GM19372 (cell line): Measurements from ENCODE around the gene SERHL2.

ENCODE experiments used
- ATAC-seq: cut with Tn5 transposase; IDR thresholded peaks from one replicate; pipeline ENCODE4 v1.9.1; 2021; ENCODE audit warnings: mild to moderate bottlenecking, low read depth, moderate library complexity; ENCODE audit not compliant: unreplicated experiment

SERHL2 gene

DNA sequence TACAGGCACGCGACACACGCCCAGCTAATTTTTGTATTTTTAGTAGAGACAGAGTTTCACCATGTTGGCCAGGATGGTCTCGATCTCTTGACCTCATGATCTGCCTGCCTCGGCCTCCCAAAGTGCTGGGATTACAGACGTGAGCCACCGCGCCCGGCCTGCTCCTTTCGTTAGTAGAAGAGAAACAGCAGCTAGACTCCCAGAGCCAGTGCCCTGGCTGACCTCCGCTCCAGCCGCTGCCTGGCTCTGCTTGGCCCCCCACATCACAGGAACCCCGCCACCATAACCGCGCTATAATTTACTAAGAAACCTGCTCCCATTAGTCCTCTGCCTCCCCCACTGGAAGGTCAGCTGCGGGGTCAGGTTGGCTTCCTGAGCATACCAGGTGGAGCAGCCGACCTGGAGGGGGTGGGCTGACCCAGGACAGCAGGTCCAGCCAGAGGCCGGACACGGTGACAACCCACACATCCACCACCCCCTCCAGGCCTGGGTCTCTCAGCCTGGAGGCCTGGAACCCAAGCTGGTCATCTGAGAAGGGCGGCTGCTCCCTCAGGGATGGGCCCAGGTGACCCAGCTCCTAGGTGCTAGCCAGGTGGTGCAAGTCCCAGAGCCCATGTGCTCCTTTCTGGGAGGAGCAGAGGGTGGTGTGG, 68.4 kb downstream of the SERHL2 start:
- ATAC-seq, result no peak

DNA sequence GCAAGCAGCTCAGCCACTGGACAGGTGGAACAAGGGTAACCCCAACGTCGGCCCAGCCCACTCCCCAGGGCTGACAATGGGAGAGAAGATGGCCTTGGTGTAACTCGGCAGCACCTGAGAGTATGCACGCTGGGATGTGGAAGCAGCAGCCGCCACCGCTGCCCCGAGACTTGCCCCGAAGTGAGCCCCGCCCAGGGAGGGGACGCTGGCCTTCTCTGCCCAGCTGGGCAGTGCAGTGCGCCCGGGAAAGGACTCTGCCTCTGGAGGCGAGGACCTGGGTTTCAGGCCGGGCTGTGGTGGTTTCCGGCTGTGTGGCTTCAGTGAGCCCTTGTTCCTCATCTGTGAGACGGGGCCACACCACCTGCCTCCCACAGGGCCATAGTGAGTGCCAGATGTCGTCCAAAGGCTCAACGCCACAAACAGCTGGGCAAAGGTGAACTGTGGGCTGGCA, 69.6 kb downstream of the SERHL2 start:
- no peak for ATAC-seq
